ENCODE data around the gene ELF1.

DNA sequence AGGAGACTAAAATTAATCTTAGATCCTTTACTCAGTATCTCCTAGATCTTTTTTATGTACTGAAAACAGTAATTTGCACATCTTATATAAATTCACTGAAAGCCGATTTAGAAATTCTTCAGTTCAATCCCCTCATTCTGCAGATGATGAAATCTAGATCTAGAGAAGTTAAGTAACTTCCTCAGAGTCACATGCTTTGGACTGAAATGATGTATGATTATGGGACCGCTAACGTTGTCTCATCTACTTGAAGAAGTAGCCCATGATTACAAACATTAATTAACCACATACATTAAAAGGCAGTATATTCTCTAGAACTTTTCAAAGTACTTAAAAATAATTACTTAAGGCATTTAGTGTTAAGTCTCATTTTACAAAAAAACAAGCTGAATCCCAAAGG, 37.8 kb downstream of the ELF1 start:
- TF ChIP-seq, protein P1, sequence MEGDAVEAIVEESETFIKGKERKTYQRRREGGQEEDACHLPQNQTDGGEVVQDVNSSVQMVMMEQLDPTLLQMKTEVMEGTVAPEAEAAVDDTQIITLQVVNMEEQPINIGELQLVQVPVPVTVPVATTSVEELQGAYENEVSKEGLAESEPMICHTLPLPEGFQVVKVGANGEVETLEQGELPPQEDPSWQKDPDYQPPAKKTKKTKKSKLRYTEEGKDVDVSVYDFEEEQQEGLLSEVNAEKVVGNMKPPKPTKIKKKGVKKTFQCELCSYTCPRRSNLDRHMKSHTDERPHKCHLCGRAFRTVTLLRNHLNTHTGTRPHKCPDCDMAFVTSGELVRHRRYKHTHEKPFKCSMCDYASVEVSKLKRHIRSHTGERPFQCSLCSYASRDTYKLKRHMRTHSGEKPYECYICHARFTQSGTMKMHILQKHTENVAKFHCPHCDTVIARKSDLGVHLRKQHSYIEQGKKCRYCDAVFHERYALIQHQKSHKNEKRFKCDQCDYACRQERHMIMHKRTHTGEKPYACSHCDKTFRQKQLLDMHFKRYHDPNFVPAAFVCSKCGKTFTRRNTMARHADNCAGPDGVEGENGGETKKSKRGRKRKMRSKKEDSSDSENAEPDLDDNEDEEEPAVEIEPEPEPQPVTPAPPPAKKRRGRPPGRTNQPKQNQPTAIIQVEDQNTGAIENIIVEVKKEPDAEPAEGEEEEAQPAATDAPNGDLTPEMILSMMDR (conservative IDR thresholded peaks at IDR 0.05 in 1 of 2, IDR thresholded peaks at IDR 0.05 in 1 of 2; ENCODE audit: low read depth in 1 of 2, low read length in 2 of 2) = no peak
- TF ChIP-seq EZH2 (IDR thresholded peaks at IDR 0.05; ENCODE audit: low read length, missing control alignments) = no peak

Measured in fibroblast of lung (primary cell).